DND-41 (cell line): ENCODE results near the gene GNG12.

ENCODE experiments used
- ATAC-seq: fragments of 200-7000 bp; cut with Tn5 transposase; 3 replicates; pipeline ENCODE4 v1.9.1; 2021; ENCODE audit warnings: low read depth; ENCODE audit not compliant: insufficient read depth
- DNase-seq: peaks from one replicate; pipeline ENCODE4 v3.0.0-alpha.2; 2020
- H2AFZ ChIP-seq: 2 replicates; pipeline ENCODE4 v1.6.0; 2012; ENCODE audit warnings: low read depth, low read length
- H3K27ac ChIP-seq: 2 replicates; pipeline ENCODE4 v1.5.1; 2012; ENCODE audit warnings: low read length, inconsistent platforms
- H3K27me3 ChIP-seq: fragments of 200-600 bp; sonication (generic); 2 replicates; pipeline ENCODE4 v1.6.0; 2012; ENCODE audit warnings: low read length, mild to moderate bottlenecking, inconsistent platforms; ENCODE audit not compliant: insufficient read depth, poor library complexity
- H3K36me3 ChIP-seq: 2 replicates; pipeline ENCODE4 v1.5.1; 2012; ENCODE audit warnings: low read length, inconsistent platforms; ENCODE audit not compliant: insufficient read depth
- H3K4me1 ChIP-seq: 2 replicates; pipeline ENCODE4 v1.5.1; 2012; ENCODE audit warnings: mild to moderate bottlenecking, low read length; ENCODE audit not compliant: insufficient read depth
- H3K4me2 ChIP-seq: 2 replicates; pipeline ENCODE4 v1.6.0; 2012; ENCODE audit warnings: mild to moderate bottlenecking, moderate library complexity, low read length, inconsistent platforms; ENCODE audit not compliant: insufficient read depth
- H3K4me3 ChIP-seq, 2 experiments: fragments of 200-600 bp in 1 of 2; shearing (Covaris generic) in 1 of 2; 2 replicates each; pipeline ENCODE4 v1.5.1; 2012 to 2016; ENCODE audit warnings: inconsistent platforms in 2 of 2, low read length in 2 of 2, mild to moderate bottlenecking in 2 of 2, low read depth in 1 of 2, moderate library complexity in 1 of 2
- H3K79me2 ChIP-seq: 2 replicates; pipeline ENCODE4 v1.6.0; 2012; ENCODE audit warnings: low read length, inconsistent platforms; ENCODE audit not compliant: insufficient read depth
- H3K9ac ChIP-seq: 2 replicates; pipeline ENCODE4 v1.6.0; 2012; ENCODE audit warnings: low read depth, mild to moderate bottlenecking, inconsistent platforms, low read length, moderate library complexity
- H3K9me3 ChIP-seq: 2 replicates; pipeline ENCODE4 v1.5.1; 2012; ENCODE audit warnings: low read length, moderate library complexity, mild to moderate bottlenecking, inconsistent platforms; ENCODE audit not compliant: insufficient read depth, severe bottlenecking
- H4K20me1 ChIP-seq: 2 replicates; pipeline ENCODE4 v1.6.0; 2012; ENCODE audit warnings: low read length; ENCODE audit not compliant: insufficient read depth
- CTCF ChIP-seq: IDR thresholded peaks from 2 replicates; pipeline ENCODE4 v1.5.1; 2012; ENCODE audit warnings: borderline replicate concordance, low read length, moderate library complexity, mild to moderate bottlenecking; ENCODE audit not compliant: poor library complexity, severe bottlenecking; ENCODE audit errors: extremely low read depth
- EZH2 ChIP-seq: IDR thresholded peaks from 3 replicates; pipeline ENCODE4 v1.6.1; 2012; ENCODE audit warnings: borderline replicate concordance, low read depth, mild to moderate bottlenecking, moderate library complexity, low read length, inconsistent platforms; ENCODE audit not compliant: severe bottlenecking

GNG12 gene

DNA sequence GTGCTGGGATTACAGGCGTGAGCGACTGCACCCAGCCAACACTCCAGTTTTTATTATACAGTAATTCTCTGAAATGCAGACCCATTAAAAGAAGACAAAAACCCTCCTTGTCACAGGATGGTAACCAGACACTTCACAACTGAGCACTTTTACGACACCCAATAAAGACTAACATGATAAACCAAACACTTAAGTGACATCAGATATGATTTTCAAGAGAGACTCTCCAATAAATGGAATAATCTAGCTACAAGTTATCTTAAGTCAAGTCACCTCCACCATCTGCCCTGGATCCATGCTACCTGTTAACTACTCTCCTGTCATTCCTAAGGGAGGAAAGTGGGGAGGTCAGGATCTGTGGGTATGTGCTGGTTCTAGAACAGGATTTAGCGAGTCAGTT, 5.6 kb downstream of the GNG12 start:
- TF ChIP-seq EZH2 (no peak), CTCF (no peak)
- no peak for ATAC-seq
- no peaks in the 10 kb centered on the region for H3K9me3 ChIP-seq
- no peaks in the 10 kb centered on the region for H3K79me2 ChIP-seq
- no peak overlapping the region for H2AFZ ChIP-seq
- no peak for DNase-seq
- H3K36me3 ChIP-seq = no peaks in the 10 kb centered on the region
- no peak overlapping the region for H3K4me3 ChIP-seq
- H3K4me1 ChIP-seq = peaks cover under 1% of the 10 kb centered on the region; the same call in 1 of the 2 replicates
- no peak overlapping the region for H3K9ac ChIP-seq
- H3K4me2 ChIP-seq = no peak overlapping the region
- H4K20me1 ChIP-seq = no peaks in the 10 kb centered on the region; the same call in 1 of the 2 replicates
- peaks cover 26% of the 10 kb centered on the region for H3K27me3 ChIP-seq
- H3K27ac ChIP-seq = no peak overlapping the region

DNA sequence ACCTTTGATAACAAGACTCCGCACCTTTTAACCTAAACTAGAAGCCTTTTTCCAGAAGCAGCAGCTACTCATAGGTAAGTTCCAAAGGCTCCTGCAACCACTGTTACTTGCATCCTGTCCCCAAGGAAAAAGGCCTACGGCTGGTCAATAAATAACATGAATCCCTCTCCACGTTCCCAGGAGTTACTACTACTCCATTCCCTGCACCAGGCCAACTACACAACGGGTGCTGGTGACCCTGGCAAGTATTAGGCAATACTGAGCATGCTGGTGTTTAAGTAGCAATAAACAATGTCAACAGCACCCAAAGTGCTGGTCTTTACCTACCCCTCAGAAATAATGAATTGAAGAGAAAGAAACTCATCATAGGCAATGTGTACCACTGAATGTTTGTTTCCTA, 7.7 kb downstream of the GNG12 start:
- DNase-seq = no peak
- Histone ChIP-seq H3K9ac (no peak overlapping the region), H3K27me3 (peaks cover 5% of the 10 kb centered on the region), H3K4me3 (no peak overlapping the region), H2AFZ (no peak overlapping the region), H3K36me3 (no peaks in the 10 kb centered on the region), H3K4me1 (no peaks in the 10 kb centered on the region), H3K9me3 (no peaks in the 10 kb centered on the region), H3K4me2 (no peak overlapping the region), H3K27ac (no peak overlapping the region), H3K79me2 (no peaks in the 10 kb centered on the region), H4K20me1 (no peaks in the 10 kb centered on the region)
- TF ChIP-seq CTCF (no peak), EZH2 (no peak)
- no peak for ATAC-seq

DNA sequence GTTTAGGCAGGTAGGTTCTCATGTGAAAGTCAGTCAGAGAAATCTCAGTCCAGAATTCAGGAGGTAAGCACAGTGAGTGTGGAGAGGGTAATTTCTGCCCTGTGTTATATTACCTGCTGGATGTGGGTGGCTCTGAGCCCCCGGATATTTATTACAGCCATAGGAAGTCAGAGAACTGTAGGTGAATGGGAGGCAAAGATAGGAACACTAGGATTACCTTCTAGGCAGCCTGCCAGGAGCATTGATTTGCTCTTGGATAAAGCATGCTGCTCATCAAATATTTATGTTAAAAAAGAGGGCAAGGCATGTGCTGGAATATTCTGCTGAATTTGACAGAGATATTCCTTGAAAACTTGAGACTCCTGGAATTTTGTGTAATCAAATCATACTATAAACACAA, 8.5 kb downstream of the GNG12 start:
- Histone ChIP-seq H3K27ac (no peak overlapping the region), H2AFZ (no peak overlapping the region), H3K36me3 (no peaks in the 10 kb centered on the region), H3K4me3 (no peak overlapping the region), H3K9me3 (no peaks in the 10 kb centered on the region), H3K9ac (no peak overlapping the region), H3K4me2 (no peak overlapping the region), H3K4me1 (no peaks in the 10 kb centered on the region), H4K20me1 (no peaks in the 10 kb centered on the region), H3K79me2 (no peaks in the 10 kb centered on the region), H3K27me3 (peaks cover 4% of the 10 kb centered on the region)
- no peak for DNase-seq
- no peak for TF ChIP-seq CTCF
- ATAC-seq = no peak

DNA sequence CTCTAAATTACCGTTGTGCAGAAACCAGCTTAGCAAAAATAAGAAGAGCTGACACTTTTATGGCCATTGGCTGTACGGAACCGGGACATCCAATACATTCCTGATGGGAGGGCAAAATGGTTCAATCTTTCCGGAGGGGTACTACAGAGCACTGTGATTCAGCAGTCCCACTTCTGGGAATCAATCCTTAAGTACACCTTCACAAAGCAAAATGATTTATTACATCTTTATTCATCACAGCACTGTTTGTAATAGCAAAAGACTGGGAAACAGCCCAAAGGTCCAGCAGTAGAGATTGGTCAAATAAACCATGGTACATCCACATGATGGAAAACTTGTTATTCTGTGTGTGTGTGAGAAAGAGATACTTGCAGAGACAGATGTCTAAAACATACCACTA, 9.7 kb downstream of the GNG12 start:
- Histone ChIP-seq H3K36me3 (no peaks in the 10 kb centered on the region), H3K27ac (no peak overlapping the region), H3K9me3 (no peaks in the 10 kb centered on the region), H3K4me3 (no peak overlapping the region), H4K20me1 (no peaks in the 10 kb centered on the region), H2AFZ (no peak overlapping the region), H3K27me3 (peaks cover 4% of the 10 kb centered on the region), H3K4me2 (no peak overlapping the region), H3K4me1 (no peaks in the 10 kb centered on the region), H3K79me2 (no peaks in the 10 kb centered on the region), H3K9ac (no peak overlapping the region)
- TF ChIP-seq EZH2 (no peak), CTCF (no peak)
- no peak for ATAC-seq
- DNase-seq = no peak
